HG02759 (cell line): ENCODE measurements around the gene GSTA2.
"Not testable (repeated sequence)": the region's sequence is repeated elsewhere in the genome, so short reads cannot be mapped to it uniquely, and the experiment has no call there.

Experiments used
- ATAC-seq: cut with Tn5 transposase; IDR thresholded peaks from one replicate; pipeline ENCODE4 v1.9.1; 2021; ENCODE audit warnings: mild to moderate bottlenecking, moderate library complexity; ENCODE audit not compliant: unreplicated experiment

Gene GSTA2

GRCh38 chr6:52726193-52726542 lies 37.1 kb downstream of the GSTA2 start:
- no peak for ATAC-seq

- ATAC-seq: no peak
Observed at GRCh38 chr6:52725535-52726192, 37.6 kb downstream of the GSTA2 start.

GRCh38 chr6:52725143-52725534 lies 38.1 kb downstream of the GSTA2 start:
- no peak for ATAC-seq

DNA sequence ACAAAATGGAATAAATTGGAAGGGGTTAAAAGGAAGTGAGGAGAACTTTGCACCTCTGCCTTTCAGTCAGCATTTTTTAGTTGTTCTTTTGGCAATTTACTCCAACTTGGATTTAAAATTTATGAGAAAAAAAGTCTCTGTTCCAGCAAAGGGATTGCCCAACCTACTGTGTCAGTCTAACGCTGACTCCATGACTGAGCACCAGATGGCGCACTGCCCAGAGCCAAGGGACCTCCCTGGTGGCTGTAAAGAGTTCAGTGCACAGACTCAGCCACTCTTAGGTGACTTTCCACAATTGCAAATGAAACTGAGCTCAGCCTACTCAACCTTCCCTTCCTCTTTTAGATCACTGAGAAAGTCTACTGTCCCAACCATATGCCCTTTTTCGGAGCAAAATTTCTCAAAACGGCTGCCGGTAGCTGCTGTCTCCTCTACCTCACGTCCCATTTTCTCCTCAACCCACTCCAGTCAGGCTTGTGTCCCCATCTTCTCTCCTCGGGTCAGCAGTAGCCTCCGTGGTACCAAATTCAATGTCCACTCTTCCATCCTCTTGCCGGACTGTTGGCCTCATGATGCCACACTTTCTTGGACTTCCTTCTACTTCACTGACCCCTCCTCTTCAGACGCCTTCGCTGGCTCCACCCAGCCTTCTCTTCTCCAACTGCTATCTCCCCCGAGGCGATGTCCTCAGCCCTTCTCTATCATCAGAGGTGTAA lies 38.7 kb downstream of the GSTA2 start:
- peak; percentile 99 for ATAC-seq

DNA sequence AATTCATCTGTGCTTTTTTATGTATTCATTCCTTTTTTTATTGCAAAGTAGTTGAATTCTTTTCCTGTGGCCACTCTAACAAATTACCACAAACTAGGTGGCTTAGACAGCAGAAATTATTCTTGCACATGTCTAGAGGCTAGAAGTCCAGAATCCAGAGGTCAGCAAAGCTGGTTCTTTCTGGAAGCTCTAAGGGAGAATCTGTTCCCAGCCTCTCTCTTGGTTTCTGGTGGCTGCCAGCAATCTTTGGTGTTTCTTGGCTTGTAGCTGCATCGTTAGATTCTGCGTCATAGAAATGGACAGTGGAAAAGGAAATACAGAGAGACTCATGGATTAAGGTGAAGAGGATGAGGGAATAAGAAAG lies 39.3 kb downstream of the GSTA2 start:
- no peak for ATAC-seq

DNA sequence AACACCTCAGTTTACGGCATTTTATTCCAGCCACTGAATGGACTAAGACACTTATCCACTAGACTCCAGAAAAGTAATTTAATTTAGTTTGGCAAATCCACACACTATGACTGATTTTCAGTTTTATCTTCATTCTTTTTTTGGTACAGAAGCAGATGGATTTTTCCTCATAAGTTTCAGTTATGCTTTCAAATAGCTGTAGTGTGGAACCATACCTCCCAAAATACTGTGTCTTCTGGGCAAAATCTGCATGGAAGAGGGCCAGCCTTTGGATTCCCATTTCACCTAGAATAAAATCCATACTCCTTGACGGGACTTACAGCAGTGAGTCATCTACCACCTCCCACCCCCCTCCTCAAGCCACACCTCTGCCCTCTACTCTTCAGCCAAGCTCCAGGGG lies 43.0 kb downstream of the GSTA2 start:
- no peak for ATAC-seq

GRCh38 chr6:52718550-52718949 lies 44.7 kb downstream of the GSTA2 start:
- no peak for ATAC-seq

DNA sequence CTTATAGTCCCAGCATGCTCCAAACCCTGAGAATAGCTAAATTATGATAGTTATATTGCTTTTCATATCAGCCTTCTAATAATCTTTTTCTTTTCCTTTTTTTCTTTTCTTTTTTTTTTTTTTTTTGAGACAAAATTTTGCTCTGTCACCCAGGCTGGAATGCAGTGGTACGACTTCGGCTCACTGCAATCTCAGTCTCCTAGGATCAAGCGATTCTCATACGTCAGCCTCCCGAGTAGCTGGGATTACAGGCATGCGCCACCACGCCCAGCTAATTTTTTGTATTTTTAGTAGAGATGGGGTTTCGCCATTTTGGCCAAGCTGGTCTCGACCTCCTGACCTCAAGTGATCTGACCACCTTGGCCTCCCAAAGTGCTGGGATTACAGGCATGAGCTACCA lies 48.5 kb downstream of the GSTA2 start:
- not testable (repeated sequence) for ATAC-seq

- no peak for ATAC-seq
Observed at GRCh38 chr6:52712136-52712535, 51.1 kb downstream of the GSTA2 start.

DNA sequence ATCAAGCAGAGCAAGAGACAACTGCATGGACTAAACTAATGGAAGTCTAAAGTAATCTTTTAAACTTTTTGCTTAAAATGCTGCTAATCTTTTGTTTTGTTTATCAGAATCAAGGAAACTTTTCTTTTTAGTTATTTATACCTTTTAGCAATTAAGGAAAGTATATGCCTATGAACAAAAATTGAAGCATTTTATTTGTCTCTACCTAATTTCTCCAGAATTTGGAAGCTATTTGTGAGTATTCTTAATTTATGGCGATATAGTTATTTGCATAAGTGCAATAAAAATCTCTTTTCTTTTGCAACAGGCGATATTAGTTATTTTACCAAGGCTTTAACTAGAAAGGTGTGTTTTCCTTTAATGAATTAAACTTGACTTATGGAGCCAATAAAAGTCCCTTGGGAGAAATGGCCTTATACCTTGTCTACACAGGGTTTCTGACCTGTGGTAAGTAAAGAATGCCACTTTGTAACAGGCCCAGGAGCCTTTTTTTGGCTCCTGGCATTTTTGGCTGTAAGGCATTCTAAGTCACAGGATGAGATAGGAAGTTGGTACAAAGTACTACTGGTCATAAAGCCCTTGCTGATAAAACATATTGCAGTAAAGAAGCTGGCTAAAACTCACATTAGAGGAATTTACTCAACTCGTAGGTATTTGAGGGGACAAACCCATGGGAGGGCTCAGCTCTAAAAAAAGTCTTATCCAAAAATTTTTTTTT lies 55.2 kb downstream of the GSTA2 start:
- ATAC-seq: no peak

DNA sequence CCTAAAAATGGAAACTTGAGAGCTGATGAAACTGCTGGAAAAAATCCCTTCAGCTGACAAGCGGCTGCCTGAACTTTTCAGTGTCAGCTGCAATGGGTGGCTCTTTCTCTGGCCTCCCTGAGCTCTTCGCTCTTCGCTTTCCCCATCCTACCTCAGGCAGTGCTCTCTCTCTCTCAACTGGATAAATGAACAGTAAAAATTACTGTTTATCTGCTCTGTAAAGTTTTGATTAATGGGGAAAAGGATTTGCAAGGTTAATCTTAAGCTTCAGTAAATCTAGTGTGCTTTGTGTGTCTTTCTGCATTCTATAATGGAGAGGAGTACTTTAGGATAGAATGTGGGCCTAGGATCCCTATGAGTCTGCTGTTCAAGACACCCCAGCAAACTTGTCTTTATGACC lies 57.3 kb downstream of the GSTA2 start:
- no peak for ATAC-seq

- ATAC-seq: not testable (repeated sequence)
Observed at GRCh38 chr6:52704781-52705502, 58.3 kb downstream of the GSTA2 start.

DNA sequence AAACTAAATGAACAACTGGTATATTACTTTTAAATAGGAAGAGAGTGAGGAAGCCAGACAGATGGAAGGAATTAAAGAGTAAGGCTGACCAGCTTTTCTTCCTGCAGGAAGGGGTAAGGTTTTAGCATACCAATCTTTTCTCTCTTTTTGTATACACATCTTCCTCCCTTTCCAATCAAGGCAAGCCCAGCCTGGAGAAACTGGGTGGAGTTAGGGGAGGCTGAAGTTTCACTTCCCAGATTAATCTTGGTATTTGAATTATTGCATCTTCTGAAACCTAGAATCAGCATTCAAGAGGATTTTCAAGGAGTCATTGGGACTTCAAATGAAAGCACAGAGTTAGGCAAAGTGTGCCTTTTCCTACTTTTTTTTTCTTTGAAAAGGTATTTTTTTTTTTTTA lies 59.2 kb downstream of the GSTA2 start:
- ATAC-seq: no peak
